Measurements from ENCODE around the gene EHMT1.

The EHMT1 gene

DNA sequence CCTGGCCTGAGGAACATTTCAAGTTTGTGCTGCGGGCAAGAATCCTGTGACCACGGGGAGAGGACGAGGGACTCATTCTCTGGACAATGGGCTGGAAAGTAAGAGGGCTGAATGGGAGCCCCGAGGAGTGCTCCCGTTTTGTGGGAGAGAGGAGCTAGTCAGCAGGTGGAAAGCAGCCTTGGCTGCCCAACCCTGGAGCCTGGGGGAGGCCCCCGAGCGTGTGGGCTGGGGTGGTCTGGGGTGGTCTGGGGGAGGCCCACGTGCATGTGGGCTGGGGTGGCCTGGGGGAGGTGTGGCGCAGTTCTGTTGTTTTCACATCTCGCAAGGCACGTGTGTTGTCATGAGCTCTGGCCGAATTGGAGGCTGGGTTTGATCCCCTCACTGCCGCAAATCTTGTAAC lies 27.5 kb downstream of the EHMT1 start:
- Histone ChIP-seq H2AFZ (ENCODE audit: low read length, unreplicated experiment) (no peak overlapping the region), H3K27ac (ENCODE audit: low read depth, low read length) (no peak overlapping the region), H3K36me3 (ENCODE audit: insufficient read depth, low read length) (no peaks in the 10 kb centered on the region), H3K4me3 (ENCODE audit: low read depth, low read length) (no peak overlapping the region), H3K79me2 (ENCODE audit: control insufficient read depth, insufficient read depth, low read length, unreplicated experiment) (peaks cover 86% of the 10 kb centered on the region), H3K4me1 (ENCODE audit: control insufficient read depth, insufficient read depth, low read length, unreplicated experiment) (no peaks in the 10 kb centered on the region), H3K27me3 (ENCODE audit: insufficient read depth, low read length) (no peaks in the 10 kb centered on the region)

DNA sequence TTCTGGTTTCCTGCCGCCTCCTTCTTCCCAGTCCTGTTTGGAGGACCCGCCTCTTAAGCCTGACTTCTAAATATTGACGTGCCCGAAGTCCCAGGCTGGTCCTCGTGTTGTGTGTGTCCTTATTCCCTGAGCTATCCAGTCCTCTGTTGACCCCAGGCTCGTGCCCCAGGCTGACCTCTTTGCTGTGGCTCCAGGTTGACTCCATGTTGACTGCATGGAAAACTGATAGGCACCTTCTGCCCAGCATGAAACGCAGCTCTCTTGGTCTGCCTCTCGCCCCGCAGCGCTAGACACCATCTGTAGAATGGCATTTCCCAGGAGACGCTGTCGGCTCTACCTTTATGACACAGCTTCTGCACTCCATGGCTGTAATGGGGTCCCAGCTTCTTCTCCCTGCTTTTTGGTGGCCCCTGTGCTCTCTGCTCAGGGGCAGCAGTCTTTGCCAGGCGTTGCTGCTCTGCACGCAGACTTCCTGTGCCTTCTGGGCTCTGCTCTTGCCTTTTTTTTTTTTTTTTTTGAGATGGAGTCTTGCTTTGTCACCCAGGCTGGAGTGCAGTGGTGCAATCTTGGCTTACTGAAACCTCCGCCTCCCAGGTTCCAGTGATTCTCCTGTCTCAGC lies 28.4 kb downstream of the EHMT1 start:
- H3K4me3 ChIP-seq (ENCODE audit: low read depth, low read length), result no peak overlapping the region
- H3K36me3 ChIP-seq (ENCODE audit: insufficient read depth, low read length), result no peaks in the 10 kb centered on the region
- no peaks in the 10 kb centered on the region for H3K4me1 ChIP-seq (ENCODE audit: control insufficient read depth, insufficient read depth, low read length, unreplicated experiment)
- no peak overlapping the region for H2AFZ ChIP-seq (ENCODE audit: low read length, unreplicated experiment)
- H3K27me3 ChIP-seq (ENCODE audit: insufficient read depth, low read length), result no peaks in the 10 kb centered on the region
- peaks cover 85% of the 10 kb centered on the region for H3K79me2 ChIP-seq (ENCODE audit: control insufficient read depth, insufficient read depth, low read length, unreplicated experiment)
- no peak overlapping the region for H3K27ac ChIP-seq (ENCODE audit: low read depth, low read length)

DNA sequence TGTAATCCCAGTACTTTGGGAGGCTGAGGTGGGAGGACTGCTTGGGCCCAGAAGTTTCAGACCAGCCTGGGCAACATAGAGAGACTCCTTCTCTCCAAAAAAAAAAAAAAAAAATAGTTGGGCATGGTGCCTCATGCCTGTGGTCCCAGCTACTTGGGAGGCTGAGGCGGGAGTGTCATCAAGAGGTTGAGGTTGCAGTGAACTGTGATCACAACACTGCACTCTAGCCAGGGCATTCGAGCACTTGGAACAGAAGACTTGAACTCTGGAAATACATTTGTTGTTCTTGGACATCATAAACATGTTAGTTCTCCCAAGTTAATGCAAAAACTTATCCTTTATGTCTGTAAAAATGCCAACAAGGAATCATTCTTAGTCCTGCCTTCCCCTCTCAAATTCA lies 29.6 kb downstream of the EHMT1 start:
- Histone ChIP-seq H3K27me3 (ENCODE audit: insufficient read depth, low read length) (no peaks in the 10 kb centered on the region), H3K4me1 (ENCODE audit: control insufficient read depth, insufficient read depth, low read length, unreplicated experiment) (no peaks in the 10 kb centered on the region), H3K36me3 (ENCODE audit: insufficient read depth, low read length) (no peaks in the 10 kb centered on the region), H3K27ac (ENCODE audit: low read depth, low read length) (no peak overlapping the region), H3K4me3 (ENCODE audit: low read depth, low read length) (no peak overlapping the region), H2AFZ (ENCODE audit: low read length, unreplicated experiment) (no peak overlapping the region), H3K79me2 (ENCODE audit: control insufficient read depth, insufficient read depth, low read length, unreplicated experiment) (peaks cover 82% of the 10 kb centered on the region)

DNA sequence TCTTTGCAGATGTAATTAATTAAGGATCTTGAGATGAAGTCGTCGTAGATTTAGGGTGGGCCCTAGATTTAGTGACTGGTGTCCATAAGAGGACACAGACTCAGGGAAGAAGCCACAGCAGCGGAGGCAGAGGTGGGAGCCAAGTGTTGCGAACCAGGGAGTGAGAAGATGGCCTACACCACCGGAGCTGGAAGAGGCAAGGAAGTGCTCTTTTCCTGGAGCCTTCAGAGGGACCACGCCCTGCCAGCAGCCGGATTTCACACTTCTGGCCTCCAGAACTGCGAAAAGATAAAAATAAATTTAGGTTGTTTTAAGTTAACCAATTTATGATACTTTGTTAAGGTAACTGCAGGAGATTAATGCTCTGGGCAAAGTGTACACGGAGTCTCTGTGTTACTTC lies 30.7 kb downstream of the EHMT1 start:
- Histone ChIP-seq H3K27me3 (ENCODE audit: insufficient read depth, low read length) (no peaks in the 10 kb centered on the region), H3K4me3 (ENCODE audit: low read depth, low read length) (no peak overlapping the region), H3K36me3 (ENCODE audit: insufficient read depth, low read length) (no peaks in the 10 kb centered on the region), H2AFZ (ENCODE audit: low read length, unreplicated experiment) (no peak overlapping the region), H3K79me2 (ENCODE audit: control insufficient read depth, insufficient read depth, low read length, unreplicated experiment) (peaks cover 80% of the 10 kb centered on the region), H3K27ac (ENCODE audit: low read depth, low read length) (no peak overlapping the region), H3K4me1 (ENCODE audit: control insufficient read depth, insufficient read depth, low read length, unreplicated experiment) (no peaks in the 10 kb centered on the region)

DNA sequence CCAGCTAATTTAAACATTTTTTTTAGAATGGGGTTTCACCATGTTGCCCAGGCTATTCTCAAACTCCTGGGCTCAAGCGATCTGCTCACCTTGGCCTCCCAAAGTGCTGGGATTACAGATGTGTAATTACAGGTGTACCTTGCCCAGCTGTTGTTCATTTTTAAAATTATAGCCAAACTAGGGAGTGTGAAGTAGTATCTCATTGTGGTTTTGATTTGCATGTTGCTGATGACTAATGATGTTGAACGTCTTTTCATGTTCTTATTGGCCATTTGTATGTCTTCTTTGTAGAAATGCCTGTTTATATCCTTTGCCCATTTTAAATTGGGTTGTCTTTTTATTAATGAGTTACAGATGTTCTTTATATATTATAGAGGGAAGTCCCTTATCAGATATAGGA lies 31.5 kb downstream of the EHMT1 start:
- H3K4me3 ChIP-seq (ENCODE audit: low read depth, low read length), result no peak overlapping the region
- H2AFZ ChIP-seq (ENCODE audit: low read length, unreplicated experiment), result no peak overlapping the region
- H3K36me3 ChIP-seq (ENCODE audit: insufficient read depth, low read length), result no peaks in the 10 kb centered on the region
- H3K79me2 ChIP-seq (ENCODE audit: control insufficient read depth, insufficient read depth, low read length, unreplicated experiment), result peaks cover 81% of the 10 kb centered on the region
- H3K27me3 ChIP-seq (ENCODE audit: insufficient read depth, low read length), result no peaks in the 10 kb centered on the region
- H3K27ac ChIP-seq (ENCODE audit: low read depth, low read length), result no peak overlapping the region
- H3K4me1 ChIP-seq (ENCODE audit: control insufficient read depth, insufficient read depth, low read length, unreplicated experiment), result no peaks in the 10 kb centered on the region

DNA sequence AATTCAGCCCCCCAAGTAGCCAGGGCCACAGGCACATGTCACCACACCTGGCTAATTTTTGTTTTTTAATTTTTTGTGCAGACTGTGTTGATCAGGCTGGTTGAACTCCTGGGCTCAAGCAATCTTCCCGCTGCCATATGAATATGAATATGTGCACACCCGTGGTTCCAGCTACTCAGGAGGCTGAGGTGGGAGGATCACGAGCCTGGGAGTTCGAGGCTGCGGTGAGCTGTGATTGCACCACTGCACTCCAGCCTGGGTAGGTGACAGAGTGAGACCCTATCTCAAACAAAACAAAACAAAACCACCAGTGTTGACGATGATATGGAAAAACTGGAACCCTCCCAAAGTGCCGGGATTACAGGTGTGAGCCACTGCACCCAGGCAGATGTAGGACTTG lies 32.0 kb downstream of the EHMT1 start:
- no peaks in the 10 kb centered on the region for H3K27me3 ChIP-seq (ENCODE audit: insufficient read depth, low read length)
- H3K4me3 ChIP-seq (ENCODE audit: low read depth, low read length), result no peak overlapping the region
- H3K79me2 ChIP-seq (ENCODE audit: control insufficient read depth, insufficient read depth, low read length, unreplicated experiment), result peaks cover 82% of the 10 kb centered on the region
- H3K36me3 ChIP-seq (ENCODE audit: insufficient read depth, low read length), result no peaks in the 10 kb centered on the region
- H3K27ac ChIP-seq (ENCODE audit: low read depth, low read length), result no peak overlapping the region
- H3K4me1 ChIP-seq (ENCODE audit: control insufficient read depth, insufficient read depth, low read length, unreplicated experiment), result no peaks in the 10 kb centered on the region
- H2AFZ ChIP-seq (ENCODE audit: low read length, unreplicated experiment), result no peak overlapping the region

DNA sequence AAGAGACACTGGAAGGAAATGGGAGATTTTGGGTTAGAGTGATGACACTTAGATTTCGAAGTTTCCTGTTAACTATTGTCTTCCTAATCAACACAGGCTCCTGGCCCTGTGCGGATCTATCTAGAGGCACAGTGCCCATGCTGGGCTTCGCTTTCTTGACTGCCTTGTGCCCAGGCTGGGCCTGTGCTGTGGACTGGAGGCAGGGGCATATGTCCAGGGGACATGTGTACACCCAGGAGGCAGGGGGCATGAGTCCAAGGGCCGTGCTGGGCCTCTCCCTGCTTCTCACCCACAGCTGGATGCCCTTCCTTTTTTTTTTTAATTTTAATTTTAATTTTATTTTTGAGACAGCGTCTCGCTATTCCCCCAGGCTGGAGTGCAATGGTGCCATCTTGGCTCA lies 37.6 kb downstream of the EHMT1 start:
- Histone ChIP-seq H3K79me2 (ENCODE audit: control insufficient read depth, insufficient read depth, low read length, unreplicated experiment) (peaks cover 68% of the 10 kb centered on the region), H2AFZ (ENCODE audit: low read length, unreplicated experiment) (no peak overlapping the region), H3K4me3 (ENCODE audit: low read depth, low read length) (no peak overlapping the region), H3K27ac (ENCODE audit: low read depth, low read length) (no peak overlapping the region), H3K36me3 (ENCODE audit: insufficient read depth, low read length) (no peaks in the 10 kb centered on the region), H3K27me3 (ENCODE audit: insufficient read depth, low read length) (no peaks in the 10 kb centered on the region), H3K4me1 (ENCODE audit: control insufficient read depth, insufficient read depth, low read length, unreplicated experiment) (no peaks in the 10 kb centered on the region)

DNA sequence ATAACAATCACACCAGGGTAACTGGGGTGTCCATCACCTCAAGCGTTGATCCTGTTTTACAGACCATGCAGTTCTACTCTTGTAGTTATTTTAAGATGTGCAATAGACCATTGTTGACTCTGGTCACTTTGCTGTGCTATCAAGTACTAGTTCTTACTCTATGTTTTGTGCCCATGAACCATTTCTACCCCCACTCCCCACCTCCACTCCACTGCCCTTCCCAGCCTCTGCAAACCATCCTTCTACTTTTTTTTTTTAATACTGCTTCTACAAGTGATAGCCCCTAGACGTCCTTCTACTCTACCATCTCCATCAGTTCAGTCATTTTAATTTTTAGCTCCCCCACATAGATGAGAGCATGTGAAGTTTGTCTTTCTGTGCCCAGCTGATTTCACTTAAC lies 38.8 kb downstream of the EHMT1 start:
- Histone ChIP-seq H3K27ac (ENCODE audit: low read depth, low read length) (no peak overlapping the region), H2AFZ (ENCODE audit: low read length, unreplicated experiment) (no peak overlapping the region), H3K36me3 (ENCODE audit: insufficient read depth, low read length) (no peaks in the 10 kb centered on the region), H3K27me3 (ENCODE audit: insufficient read depth, low read length) (no peaks in the 10 kb centered on the region), H3K4me1 (ENCODE audit: control insufficient read depth, insufficient read depth, low read length, unreplicated experiment) (no peaks in the 10 kb centered on the region), H3K79me2 (ENCODE audit: control insufficient read depth, insufficient read depth, low read length, unreplicated experiment) (peaks cover 64% of the 10 kb centered on the region), H3K4me3 (ENCODE audit: low read depth, low read length) (no peak overlapping the region)

DNA sequence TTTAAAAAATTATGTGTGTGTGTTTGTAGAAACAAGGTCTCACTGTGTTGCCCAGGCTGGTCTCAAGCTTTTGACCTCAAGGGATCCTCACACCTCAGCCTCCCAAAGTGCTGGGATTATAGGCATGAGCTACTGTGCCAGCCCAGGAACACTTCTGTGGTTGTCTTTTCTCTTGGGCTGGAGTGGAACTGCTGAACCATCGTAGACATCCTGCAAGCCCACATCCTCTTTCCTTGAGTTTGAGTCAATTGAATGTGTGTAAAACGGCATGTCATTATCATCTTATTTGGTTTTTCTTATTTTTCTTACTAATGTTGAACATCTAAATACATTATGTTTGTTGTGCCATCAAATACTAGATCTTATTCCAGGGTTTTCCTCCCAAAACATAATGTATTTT lies 40.0 kb downstream of the EHMT1 start:
- H3K4me3 ChIP-seq (ENCODE audit: low read depth, low read length), result no peak overlapping the region
- H3K27ac ChIP-seq (ENCODE audit: low read depth, low read length), result no peak overlapping the region
- H3K79me2 ChIP-seq (ENCODE audit: control insufficient read depth, insufficient read depth, low read length, unreplicated experiment), result peaks cover 65% of the 10 kb centered on the region
- no peaks in the 10 kb centered on the region for H3K27me3 ChIP-seq (ENCODE audit: insufficient read depth, low read length)
- no peaks in the 10 kb centered on the region for H3K36me3 ChIP-seq (ENCODE audit: insufficient read depth, low read length)
- H2AFZ ChIP-seq (ENCODE audit: low read length, unreplicated experiment), result no peak overlapping the region
- no peaks in the 10 kb centered on the region for H3K4me1 ChIP-seq (ENCODE audit: control insufficient read depth, insufficient read depth, low read length, unreplicated experiment)

DNA sequence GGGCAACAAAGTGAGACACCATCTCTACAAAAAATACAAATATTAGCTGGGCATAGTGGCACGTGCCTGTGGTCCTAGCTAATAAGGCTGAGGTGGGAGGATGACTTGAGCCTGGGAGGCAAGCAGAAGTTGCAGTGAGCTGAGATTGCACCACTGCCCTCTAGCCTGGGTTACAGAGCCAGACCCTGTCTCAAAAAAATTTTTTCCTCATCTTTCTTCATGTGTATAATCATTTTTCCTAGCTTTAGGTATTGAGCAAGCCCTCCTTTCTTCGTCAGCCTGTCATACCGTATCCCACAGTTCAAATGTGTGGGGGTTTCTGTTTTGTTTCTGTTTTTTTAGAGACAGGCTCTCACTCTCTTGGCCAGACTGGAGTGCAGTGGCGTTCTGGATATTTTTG lies 41.3 kb downstream of the EHMT1 start:
- Histone ChIP-seq H3K27me3 (ENCODE audit: insufficient read depth, low read length) (no peaks in the 10 kb centered on the region), H3K36me3 (ENCODE audit: insufficient read depth, low read length) (no peaks in the 10 kb centered on the region), H3K4me3 (ENCODE audit: low read depth, low read length) (no peak overlapping the region), H3K79me2 (ENCODE audit: control insufficient read depth, insufficient read depth, low read length, unreplicated experiment) (peaks cover 62% of the 10 kb centered on the region), H3K27ac (ENCODE audit: low read depth, low read length) (no peak overlapping the region), H3K4me1 (ENCODE audit: control insufficient read depth, insufficient read depth, low read length, unreplicated experiment) (peaks cover 7% of the 10 kb centered on the region), H2AFZ (ENCODE audit: low read length, unreplicated experiment) (no peak overlapping the region)

DNA sequence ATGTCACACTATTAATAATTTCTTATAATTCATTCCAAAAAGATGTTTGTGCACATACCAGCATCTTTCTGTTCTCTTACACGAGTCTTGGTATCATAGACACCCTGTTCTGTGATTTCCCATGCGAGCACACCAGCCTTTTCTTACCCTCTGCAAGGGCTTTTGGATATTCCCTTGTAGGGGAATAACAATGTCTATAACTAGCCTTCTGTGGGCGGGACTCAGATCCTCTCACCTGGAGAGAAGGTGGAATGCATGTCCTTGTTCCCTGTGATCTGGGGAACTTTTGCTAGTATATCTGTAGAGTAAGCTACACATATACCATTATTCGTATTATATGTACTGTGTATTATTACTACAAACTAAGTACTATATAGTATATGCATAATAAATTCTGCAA lies 44.8 kb downstream of the EHMT1 start:
- Histone ChIP-seq H2AFZ (ENCODE audit: low read length, unreplicated experiment) (no peak overlapping the region), H3K4me1 (ENCODE audit: control insufficient read depth, insufficient read depth, low read length, unreplicated experiment) (peaks cover 7% of the 10 kb centered on the region), H3K27ac (ENCODE audit: low read depth, low read length) (no peak overlapping the region)

More for the DNA sequence above, 44.8 kb downstream of the EHMT1 start:
- Histone ChIP-seq H3K36me3 (ENCODE audit: insufficient read depth, low read length) (no peaks in the 10 kb centered on the region), H3K79me2 (ENCODE audit: control insufficient read depth, insufficient read depth, low read length, unreplicated experiment) (peaks cover 72% of the 10 kb centered on the region), H3K27me3 (ENCODE audit: insufficient read depth, low read length) (no peaks in the 10 kb centered on the region), H3K4me3 (ENCODE audit: low read depth, low read length) (no peak overlapping the region)
